ENCODE data around the gene CD84.
"Not testable (repeated sequence)": the region's sequence is repeated elsewhere in the genome, so short reads cannot be mapped to it uniquely, and the experiment has no call there.

The CD84 gene

GRCh38 chr1:160541622-160542302 is 37.5 kb downstream of the CD84 start:
- no peak for DNase-seq (ENCODE audit: low read depth)

GRCh38 chr1:160540859-160541233 is 38.5 kb downstream of the CD84 start:
- DNase-seq (ENCODE audit: low read depth), result no peak

GRCh38 chr1:160539990-160540858 is 39.1 kb downstream of the CD84 start:
- DNase-seq (ENCODE audit: low read depth), result no peak

GRCh38 chr1:160539684-160539989 is 39.7 kb downstream of the CD84 start:
- no peak for DNase-seq (ENCODE audit: low read depth)

GRCh38 chr1:160538985-160539651 is 40.2 kb downstream of the CD84 start:
- DNase-seq (ENCODE audit: low read depth), result no peak

- DNase-seq (ENCODE audit: low read depth), result no peak
Measured at GRCh38 chr1:160537714-160538665, 41.3 kb downstream of the CD84 start.

GRCh38 chr1:160534823-160535605 is 44.3 kb downstream of the CD84 start:
- no peak for DNase-seq (ENCODE audit: low read depth)

- DNase-seq (ENCODE audit: low read depth), result not testable (repeated sequence)
Measured at GRCh38 chr1:160532557-160532813, 46.8 kb downstream of the CD84 start.

- not testable (repeated sequence) for DNase-seq (ENCODE audit: low read depth)
Measured at GRCh38 chr1:160531809-160532556, 47.3 kb downstream of the CD84 start.

- DNase-seq (ENCODE audit: low read depth), result not testable (repeated sequence)
Measured at GRCh38 chr1:160529401-160529952, 49.8 kb downstream of the CD84 start.

- not testable (repeated sequence) for DNase-seq (ENCODE audit: low read depth)
Measured at GRCh38 chr1:160523789-160524188, 55.5 kb downstream of the CD84 start.

- DNase-seq (ENCODE audit: low read depth), result no peak
Measured at GRCh38 chr1:160522622-160523345, 56.5 kb downstream of the CD84 start, which contains the start of gene SLAMF6. SLAMF6 (minus strand) TSS chr1:160523255; CDS start chr1:160523192, 63 bp downstream.

GRCh38 chr1:160522136-160522535 is 57.2 kb downstream of the CD84 start:
- no peak for DNase-seq (ENCODE audit: low read depth)

- no peak for DNase-seq (ENCODE audit: low read depth)
Measured at GRCh38 chr1:160521554-160521953, 57.7 kb downstream of the CD84 start.

- no peak for DNase-seq (ENCODE audit: low read depth)
Measured at GRCh38 chr1:160520999-160521398, 58.3 kb downstream of the CD84 start.

- no peak for DNase-seq (ENCODE audit: low read depth)
Measured at GRCh38 chr1:160520582-160520981, 58.7 kb downstream of the CD84 start.

- no peak for DNase-seq (ENCODE audit: low read depth)
Measured at GRCh38 chr1:160519642-160520435, 59.5 kb downstream of the CD84 start.

GRCh38 chr1:160517519-160517918 is 61.8 kb downstream of the CD84 start:
- DNase-seq (ENCODE audit: low read depth), result not testable (repeated sequence)

GRCh38 chr1:160515908-160516307 is 63.4 kb downstream of the CD84 start:
- not testable (repeated sequence) for DNase-seq (ENCODE audit: low read depth)

Data from stromal cell of bone marrow (primary cell).